Uterus (tissue), 2 donors: ENCODE results near the gene RIMS3.

Experiments used
- POLR2A ChIP-seq, 2 donors: fragments of 450-650 bp; IDR thresholded peaks; one replicate each; pipeline ENCODE4 v1.6.1; 2016; ENCODE audit warnings: antibody characterized with exemption in 2 of 2, mild to moderate bottlenecking in 1 of 2, moderate library complexity in 1 of 2
- TF ChIP-seq, protein P1 (sequence below), 4 experiments: fragments of 200-600 bp in 2 of 4; fragments of 450-650 bp in 2 of 4; sonication (generic) in 2 of 4; IDR thresholded peaks; one replicate each; pipeline ENCODE4 v1.5.1; 2016 to 2019; ENCODE audit warnings: antibody characterized with exemption in 4 of 4, mild to moderate bottlenecking in 2 of 4, moderate library complexity in 1 of 4

DNA sequence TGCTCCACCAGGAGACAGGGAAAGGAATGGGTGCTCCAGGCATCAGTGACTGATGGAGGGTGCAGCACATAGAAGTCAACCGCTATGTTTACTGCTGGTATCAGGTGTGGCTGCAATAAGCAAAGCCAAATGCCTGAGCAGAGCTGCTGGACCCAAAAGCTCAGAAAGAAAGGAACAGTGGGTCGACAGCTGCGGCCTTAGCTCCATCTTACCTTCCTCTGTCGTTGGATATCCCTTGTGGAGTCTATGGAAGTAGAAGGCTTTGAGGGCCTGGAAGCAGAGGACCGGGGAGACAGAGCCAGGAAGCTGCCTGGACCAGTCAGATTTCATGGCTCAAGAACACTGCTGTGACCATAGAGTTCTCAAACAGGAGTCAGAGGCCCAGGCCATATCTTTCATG, 45.3 kb downstream of the RIMS3 start:
- TF ChIP-seq, protein P1, sequence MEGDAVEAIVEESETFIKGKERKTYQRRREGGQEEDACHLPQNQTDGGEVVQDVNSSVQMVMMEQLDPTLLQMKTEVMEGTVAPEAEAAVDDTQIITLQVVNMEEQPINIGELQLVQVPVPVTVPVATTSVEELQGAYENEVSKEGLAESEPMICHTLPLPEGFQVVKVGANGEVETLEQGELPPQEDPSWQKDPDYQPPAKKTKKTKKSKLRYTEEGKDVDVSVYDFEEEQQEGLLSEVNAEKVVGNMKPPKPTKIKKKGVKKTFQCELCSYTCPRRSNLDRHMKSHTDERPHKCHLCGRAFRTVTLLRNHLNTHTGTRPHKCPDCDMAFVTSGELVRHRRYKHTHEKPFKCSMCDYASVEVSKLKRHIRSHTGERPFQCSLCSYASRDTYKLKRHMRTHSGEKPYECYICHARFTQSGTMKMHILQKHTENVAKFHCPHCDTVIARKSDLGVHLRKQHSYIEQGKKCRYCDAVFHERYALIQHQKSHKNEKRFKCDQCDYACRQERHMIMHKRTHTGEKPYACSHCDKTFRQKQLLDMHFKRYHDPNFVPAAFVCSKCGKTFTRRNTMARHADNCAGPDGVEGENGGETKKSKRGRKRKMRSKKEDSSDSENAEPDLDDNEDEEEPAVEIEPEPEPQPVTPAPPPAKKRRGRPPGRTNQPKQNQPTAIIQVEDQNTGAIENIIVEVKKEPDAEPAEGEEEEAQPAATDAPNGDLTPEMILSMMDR (IDR thresholded peaks at IDR 0.05), result no peak
- TF ChIP-seq POLR2A (IDR thresholded peaks at IDR 0.05), result no peak
